HG03108 (cell line): ENCODE measurements around the gene VSTM2B.
"Not testable (repeated sequence)": the region's sequence is repeated elsewhere in the genome, so short reads cannot be mapped to it uniquely, and the experiment has no call there.

ENCODE experiments used
- ATAC-seq: cut with Tn5 transposase; IDR thresholded peaks from one replicate; pipeline ENCODE4 v1.9.1; 2021; ENCODE audit warnings: moderate library complexity; ENCODE audit not compliant: unreplicated experiment

The VSTM2B gene

DNA sequence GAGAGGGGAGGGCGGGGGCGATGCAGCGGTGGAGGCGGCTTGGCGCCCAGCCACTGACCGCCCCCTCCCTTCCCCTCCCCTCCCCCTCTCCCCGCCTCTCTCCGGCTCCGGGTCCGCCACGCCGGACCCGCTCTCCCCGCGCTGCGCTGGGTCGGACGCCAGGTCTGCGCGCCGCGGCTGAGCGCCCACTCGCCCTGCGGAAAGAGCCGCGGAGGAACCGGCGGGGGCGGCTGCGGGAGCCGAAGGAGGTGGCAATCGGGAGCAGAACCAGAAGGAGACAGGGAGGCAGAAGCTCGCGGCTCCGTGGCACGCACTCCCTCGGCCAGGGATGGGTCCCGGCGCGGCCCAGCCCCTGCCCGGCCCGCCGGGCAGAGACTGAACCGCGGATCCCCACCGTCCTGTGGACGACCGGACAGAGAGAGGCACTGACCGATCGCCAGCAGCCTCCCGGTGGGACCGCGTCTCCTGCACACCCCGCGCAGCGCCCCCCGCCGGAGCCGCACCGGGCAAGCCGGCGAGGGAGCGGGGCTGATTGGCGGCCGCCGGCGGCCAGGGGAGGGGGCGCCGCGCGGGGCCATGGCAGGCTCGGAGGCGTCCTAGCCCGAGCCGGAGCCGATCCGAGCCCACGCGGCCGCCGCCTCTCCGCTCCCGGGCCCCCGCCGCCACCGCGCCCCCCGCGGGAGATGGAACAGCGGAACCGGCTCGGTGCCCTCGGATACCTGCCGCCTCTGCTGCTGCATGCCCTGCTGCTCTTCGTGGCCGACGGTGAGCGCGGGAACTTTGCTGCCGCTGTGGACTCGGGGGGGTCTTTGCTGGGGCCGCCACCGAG lies at the start of gene VSTM2B:
Gene VSTM2B (plus strand): TSS at position 94 of the 829 bp plus-strand sequence. CDS start 590 bp downstream, at position 684.
- no peak for ATAC-seq

DNA sequence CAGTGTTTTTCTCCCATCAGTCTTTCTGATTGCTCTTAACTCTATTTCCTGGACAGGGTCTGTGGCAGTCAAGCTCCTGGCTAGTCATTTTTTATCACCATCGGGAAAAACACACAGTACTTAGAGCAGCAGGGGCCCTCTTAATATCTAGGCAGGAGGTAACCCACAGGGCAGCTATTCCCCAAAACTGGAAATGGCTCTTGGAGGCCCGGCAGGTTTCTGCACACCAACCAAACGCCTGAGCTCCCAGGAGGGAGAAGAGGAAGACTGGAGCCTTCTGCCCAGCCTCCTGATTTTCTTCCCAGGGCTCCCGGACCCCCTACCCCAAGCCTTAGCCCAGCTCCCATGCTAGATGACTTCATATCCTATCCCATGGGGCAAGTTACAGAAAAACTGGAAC lies 49.3 kb upstream of the VSTM2B start:
- ATAC-seq: no peak

GRCh38 chr19:29477831-29478577 lies 47.8 kb upstream of the VSTM2B start:
- ATAC-seq: no peak

GRCh38 chr19:29478578-29479565 lies 46.9 kb upstream of the VSTM2B start:
- ATAC-seq: no peak

GRCh38 chr19:29479941-29480340 lies 45.9 kb upstream of the VSTM2B start:
- ATAC-seq: no peak

DNA sequence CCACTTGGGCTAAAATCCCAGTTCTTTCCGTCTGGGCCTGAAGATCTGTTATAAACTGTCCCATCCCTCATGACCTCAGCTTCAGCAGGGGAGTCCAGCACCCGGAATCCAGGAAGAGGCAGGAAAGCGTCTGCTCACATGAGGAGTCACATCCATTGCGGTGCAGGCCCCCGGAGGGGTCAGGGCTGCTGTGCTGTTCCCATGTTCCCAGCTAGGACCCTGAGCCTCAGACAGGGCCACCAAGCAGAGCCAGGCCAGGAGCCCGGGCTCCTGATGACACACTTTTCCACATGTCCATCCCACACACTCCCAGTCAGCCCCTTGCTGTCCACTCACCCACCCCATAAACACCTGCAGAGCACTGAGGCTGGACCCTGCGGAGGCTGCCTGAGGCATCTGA lies 45.3 kb upstream of the VSTM2B start:
- no peak for ATAC-seq

DNA sequence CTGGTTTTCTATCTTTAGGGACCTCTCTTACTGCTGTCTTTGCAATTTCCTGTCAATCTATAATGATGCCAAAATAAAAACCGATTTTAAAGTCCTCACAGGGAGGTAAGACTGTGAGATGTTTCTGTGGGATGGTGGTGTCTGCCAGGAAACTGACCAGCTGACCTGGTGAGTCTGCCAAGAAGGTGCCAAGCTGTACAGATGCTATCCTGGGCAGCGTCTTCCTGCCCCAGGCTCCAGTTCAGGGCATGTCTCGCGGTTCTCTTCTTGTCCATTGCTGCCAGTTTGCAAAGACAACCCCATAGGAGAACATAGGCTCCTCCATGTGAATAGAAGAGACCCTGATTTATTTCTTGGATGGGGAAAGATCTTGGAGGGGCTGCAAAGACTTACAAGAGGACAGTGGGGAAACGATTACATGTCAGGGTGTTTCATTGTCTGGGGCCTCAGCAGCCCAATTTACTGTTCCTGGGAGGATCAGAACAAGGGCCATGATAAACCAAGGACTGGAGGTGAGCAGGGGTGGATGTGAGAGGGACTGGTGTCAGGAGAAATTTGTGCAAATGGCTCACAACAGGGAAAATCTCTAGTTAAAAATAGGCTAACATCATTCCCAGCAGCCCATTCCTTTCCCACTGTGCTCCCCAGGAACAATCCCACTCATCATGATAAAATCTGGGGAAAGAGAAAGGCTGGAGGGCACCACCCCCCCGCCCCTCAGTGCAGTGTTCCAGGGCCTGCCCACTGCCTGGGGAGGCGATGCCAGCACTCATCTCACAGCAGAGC lies 42.7 kb upstream of the VSTM2B start:
- ATAC-seq: no peak

GRCh38 chr19:29483641-29483920 lies 42.2 kb upstream of the VSTM2B start:
- no peak for ATAC-seq

DNA sequence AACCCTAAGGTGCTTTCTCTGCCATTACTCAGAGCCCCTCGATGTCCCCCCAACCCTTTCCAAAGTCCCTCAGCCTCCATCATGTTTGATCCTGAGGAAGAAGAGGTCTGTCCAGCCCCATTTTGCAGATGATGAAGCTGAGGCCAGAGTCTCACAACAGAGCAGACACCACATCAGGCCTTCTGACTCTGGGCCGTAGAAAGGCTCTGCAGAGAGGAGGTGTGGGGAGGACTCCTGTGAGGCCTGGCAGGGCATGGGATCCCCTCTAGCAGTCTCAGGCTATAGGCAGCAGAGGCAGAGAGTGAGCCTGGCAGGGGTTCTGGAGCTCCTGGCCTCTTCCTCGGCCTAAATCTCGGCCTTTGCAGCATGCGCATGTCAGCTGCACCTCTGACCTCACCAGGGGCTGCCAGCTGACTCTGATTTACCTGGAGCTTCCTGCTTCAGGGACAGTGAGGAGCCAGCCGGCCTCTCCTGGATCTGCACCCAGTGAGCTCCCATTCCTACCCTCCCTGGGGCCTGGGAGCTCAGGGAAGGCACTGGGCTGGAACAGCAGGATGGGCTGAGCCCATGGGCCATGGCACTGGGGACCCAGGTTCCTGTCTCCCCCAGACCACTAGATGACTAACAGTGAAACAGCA lies 41.7 kb upstream of the VSTM2B start:
- ATAC-seq: no peak

GRCh38 chr19:29484876-29485275 lies 40.9 kb upstream of the VSTM2B start:
- ATAC-seq: no peak

- no peak for ATAC-seq
These were observed 40.5 kb upstream of the VSTM2B start for GRCh38 chr19:29485293-29485692.

- ATAC-seq: not testable (repeated sequence)
These were observed 38.8 kb upstream of the VSTM2B start for GRCh38 chr19:29486961-29487360.

GRCh38 chr19:29487432-29487831 lies 38.4 kb upstream of the VSTM2B start:
- no peak for ATAC-seq

DNA sequence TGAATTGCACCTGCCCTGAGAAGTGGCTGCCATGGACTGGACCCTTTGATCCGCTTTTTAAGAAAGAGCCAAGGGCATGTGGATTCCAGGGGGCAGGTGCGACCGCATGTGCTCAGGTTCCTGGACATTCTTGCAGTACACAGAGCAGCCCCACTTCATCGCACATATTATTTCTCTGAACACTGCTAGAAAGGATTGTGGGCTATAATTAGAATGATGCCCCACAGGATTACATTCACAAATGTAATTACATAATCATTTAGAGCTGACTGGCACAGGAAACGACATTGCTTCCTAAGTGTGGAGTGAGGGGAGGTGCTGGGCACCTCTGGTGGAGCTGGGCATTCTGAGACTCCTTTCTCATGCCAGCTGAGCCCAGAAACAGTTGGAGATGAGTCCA lies 37.5 kb upstream of the VSTM2B start:
- no peak for ATAC-seq

DNA sequence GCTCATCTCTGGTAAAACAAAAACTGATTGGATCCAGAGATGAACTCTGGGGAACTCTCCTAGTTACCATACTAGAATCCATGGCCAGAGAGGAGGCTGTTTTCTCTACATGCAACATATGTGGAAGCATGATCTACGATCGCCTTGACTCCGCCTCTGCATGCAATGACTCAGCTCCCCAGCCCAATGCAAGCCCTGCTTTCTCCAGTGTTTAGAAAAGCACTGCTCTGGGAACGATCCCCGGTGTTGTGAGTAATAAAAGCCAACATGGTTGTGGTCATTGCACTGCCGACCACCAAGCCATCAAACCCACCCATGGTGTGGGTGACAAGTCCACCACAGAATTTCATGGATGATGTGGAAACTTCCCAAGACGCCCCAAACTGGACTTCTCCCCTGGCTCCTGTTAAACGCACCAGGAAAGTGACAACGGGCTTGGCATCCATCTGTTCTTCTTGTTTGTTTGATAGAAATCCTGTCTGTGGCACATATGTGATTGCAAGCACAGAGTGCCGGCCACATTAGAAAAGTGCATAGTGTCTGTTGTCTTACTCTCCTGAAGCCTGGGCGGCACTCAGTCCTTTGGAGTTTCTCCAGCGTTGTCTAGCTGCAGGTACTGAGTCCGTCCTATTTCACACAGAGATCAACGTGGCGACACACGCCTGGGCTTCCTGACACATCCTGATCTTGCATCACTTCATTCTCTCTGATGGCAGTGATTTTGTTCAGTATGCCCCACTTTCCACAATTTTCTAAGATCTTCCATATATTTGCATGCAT lies 36.4 kb upstream of the VSTM2B start:
- no peak for ATAC-seq

GRCh38 chr19:29491491-29491890 lies 34.3 kb upstream of the VSTM2B start:
- ATAC-seq: no peak

DNA sequence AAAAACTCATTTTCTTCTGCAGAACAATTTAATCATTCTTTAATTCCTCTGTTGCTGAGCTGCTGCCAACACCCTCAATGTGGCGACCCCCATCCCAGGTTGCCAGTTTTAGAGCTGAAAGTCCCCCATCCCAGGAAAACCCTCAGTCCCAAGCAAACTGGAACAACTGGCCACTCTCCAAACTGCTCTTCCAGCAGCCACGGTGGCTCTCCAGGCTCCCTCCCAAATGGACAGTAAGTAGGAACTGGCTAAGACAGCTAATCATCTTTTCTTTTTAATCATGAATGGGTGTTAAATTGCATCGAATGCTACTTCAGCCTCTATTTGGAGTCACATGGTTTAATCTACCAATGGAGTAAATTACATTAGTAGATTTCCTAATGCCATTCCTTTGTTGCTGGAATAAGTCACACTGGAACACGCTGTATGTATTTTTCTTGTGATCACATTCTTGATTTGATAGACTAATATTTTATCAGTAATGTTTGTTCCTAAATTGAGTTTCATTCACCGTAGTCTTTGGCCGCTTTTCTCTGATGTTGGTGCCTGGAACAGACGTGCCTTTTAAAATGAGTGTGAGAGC lies 33.7 kb upstream of the VSTM2B start:
- no peak for ATAC-seq

DNA sequence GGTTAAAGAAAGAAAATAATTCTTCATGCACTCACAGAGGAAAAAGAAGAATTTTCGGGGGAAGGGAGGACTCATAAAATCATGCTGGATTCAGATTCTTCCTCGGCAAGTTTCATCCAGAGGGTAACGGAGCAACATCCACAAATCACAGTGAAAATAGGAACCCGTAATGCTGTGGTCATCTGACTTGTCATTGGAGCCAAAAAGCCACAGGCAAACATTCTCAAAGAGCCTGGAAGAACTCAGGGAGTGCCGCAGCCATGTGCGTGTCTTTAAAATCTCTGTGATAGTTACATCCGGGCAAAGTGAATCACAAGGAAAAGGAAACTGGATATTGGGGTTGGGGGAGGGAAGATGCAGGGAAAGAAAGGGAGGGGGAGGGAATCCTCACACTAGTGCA lies 33.0 kb upstream of the VSTM2B start:
- no peak for ATAC-seq

- no peak for ATAC-seq
These were observed 30.7 kb upstream of the VSTM2B start for GRCh38 chr19:29495091-29495490.
